ENCODE results near the gene WSCD1. TPM values are rescaled to one million over a fixed set of nuclear protein-coding genes. Genes with fewer than 3 reads are reported as not detected.

WSCD1 gene
- total RNA-seq, 1 donor from 2014 or later: not detected

GRCh38 chr17:6104956-6105648 lies 34.9 kb downstream of the WSCD1 start:
- intact Hi-C loops (cut with micrococcal nuclease): no loop called here

- intact Hi-C loops (cut with micrococcal nuclease): no loop called here
These were observed 35.4 kb downstream of the WSCD1 start for GRCh38 chr17:6105649-6106007.

- intact Hi-C loops (cut with micrococcal nuclease): no loop called here
These were observed 36.0 kb downstream of the WSCD1 start for GRCh38 chr17:6106212-6106611.

GRCh38 chr17:6107791-6108190 lies 37.6 kb downstream of the WSCD1 start:
- intact Hi-C loops (cut with micrococcal nuclease): no loop called here

- intact Hi-C loops (cut with micrococcal nuclease): no loop called here
These were observed 38.2 kb downstream of the WSCD1 start for GRCh38 chr17:6108382-6108781.

GRCh38 chr17:6108987-6109386 lies 38.8 kb downstream of the WSCD1 start:
- intact Hi-C loops (cut with micrococcal nuclease): no loop called here

GRCh38 chr17:6109536-6109935 lies 39.4 kb downstream of the WSCD1 start:
- intact Hi-C loops (cut with micrococcal nuclease): no loop called here

GRCh38 chr17:6110088-6110487 lies 39.9 kb downstream of the WSCD1 start:
- intact Hi-C loops (cut with micrococcal nuclease): no loop called here

- intact Hi-C loops (cut with micrococcal nuclease): no loop called here
These were observed 40.4 kb downstream of the WSCD1 start for GRCh38 chr17:6110592-6110991.

GRCh38 chr17:6120351-6120750 lies 50.2 kb downstream of the WSCD1 start:
- intact Hi-C loops (cut with micrococcal nuclease): no loop called here

- intact Hi-C loops (cut with micrococcal nuclease): no loop called here
These were observed 54.7 kb downstream of the WSCD1 start for GRCh38 chr17:6124856-6125255.

GRCh38 chr17:6126768-6127167 lies 56.6 kb downstream of the WSCD1 start:
- intact Hi-C loops (cut with micrococcal nuclease): no loop called here

GRCh38 chr17:6134721-6135120 lies 64.5 kb downstream of the WSCD1 start:
- intact Hi-C loops (cut with micrococcal nuclease): no loop called here

- intact Hi-C loops (cut with micrococcal nuclease): no loop called here
These were observed 65.1 kb downstream of the WSCD1 start for GRCh38 chr17:6135236-6135635.

GRCh38 chr17:6135996-6136395 lies 65.8 kb downstream of the WSCD1 start:
- intact Hi-C loops (cut with micrococcal nuclease): no loop called here

- intact Hi-C loops (cut with micrococcal nuclease): no loop called here
These were observed 67.7 kb downstream of the WSCD1 start for GRCh38 chr17:6137716-6138502.

GRCh38 chr17:6138761-6139446 lies 68.7 kb downstream of the WSCD1 start:
- intact Hi-C loops (cut with micrococcal nuclease): no loop called here

GRCh38 chr17:6139447-6139832 lies 69.3 kb downstream of the WSCD1 start:
- intact Hi-C loops (cut with micrococcal nuclease): no loop called here

GRCh38 chr17:6140188-6140587 lies 70.0 kb downstream of the WSCD1 start:
- intact Hi-C loops (cut with micrococcal nuclease): no loop called here

- intact Hi-C loops (cut with micrococcal nuclease): no loop called here
These were observed 70.7 kb downstream of the WSCD1 start for GRCh38 chr17:6140728-6141330.

- intact Hi-C loops (cut with micrococcal nuclease): no loop called here
These were observed 72.5 kb downstream of the WSCD1 start for GRCh38 chr17:6142701-6143100.

- intact Hi-C loops (cut with micrococcal nuclease): no loop called here
These were observed 75.8 kb downstream of the WSCD1 start for GRCh38 chr17:6145946-6146345.
